HG02588 (cell line): ENCODE measurements around the gene EPB41L4A.
"Not testable (repeated sequence)": the region's sequence is repeated elsewhere in the genome, so short reads cannot be mapped to it uniquely, and the experiment has no call there.

Experiments used
- ATAC-seq: cut with Tn5 transposase; IDR thresholded peaks from one replicate; pipeline ENCODE4 v1.9.1; 2021; ENCODE audit warnings: mild to moderate bottlenecking, moderate library complexity; ENCODE audit not compliant: unreplicated experiment

The EPB41L4A gene

GRCh38 chr5:112217843-112218579, 201.1 kb downstream of the EPB41L4A start:
- no peak for ATAC-seq

- ATAC-seq: no peak
Observed at GRCh38 chr5:112216140-112216539, 202.9 kb downstream of the EPB41L4A start.

GRCh38 chr5:112210430-112211005, 208.6 kb downstream of the EPB41L4A start:
- no peak for ATAC-seq

GRCh38 chr5:112208699-112209615, 210.1 kb downstream of the EPB41L4A start:
- no peak for ATAC-seq

- ATAC-seq: not testable (repeated sequence)
Observed at GRCh38 chr5:112208195-112208594, 210.9 kb downstream of the EPB41L4A start.

- ATAC-seq: no peak
Observed at GRCh38 chr5:112205846-112206245, 213.2 kb downstream of the EPB41L4A start.

GRCh38 chr5:112203229-112203628, 215.8 kb downstream of the EPB41L4A start:
- no peak for ATAC-seq

- no peak for ATAC-seq
Observed at GRCh38 chr5:112202694-112203093, 216.4 kb downstream of the EPB41L4A start.

GRCh38 chr5:112201141-112201540, 217.9 kb downstream of the EPB41L4A start:
- ATAC-seq: no peak

- no peak for ATAC-seq
Observed at GRCh38 chr5:112200131-112200530, 218.9 kb downstream of the EPB41L4A start.

GRCh38 chr5:112196584-112196983, 222.5 kb downstream of the EPB41L4A start:
- no peak for ATAC-seq

- ATAC-seq: no peak
Observed at GRCh38 chr5:112195924-112196323, 223.2 kb downstream of the EPB41L4A start.

- no peak for ATAC-seq
Observed at GRCh38 chr5:112192866-112193265, 226.2 kb downstream of the EPB41L4A start.

GRCh38 chr5:112192072-112192471, 227.0 kb downstream of the EPB41L4A start:
- ATAC-seq: no peak

GRCh38 chr5:112189391-112189790, 229.7 kb downstream of the EPB41L4A start:
- no peak for ATAC-seq

- ATAC-seq: no peak
Observed at GRCh38 chr5:112186401-112186990, 232.6 kb downstream of the EPB41L4A start.

GRCh38 chr5:112183874-112184273, 235.2 kb downstream of the EPB41L4A start:
- ATAC-seq: no peak

- ATAC-seq: no peak
Observed at GRCh38 chr5:112183103-112183711, 235.9 kb downstream of the EPB41L4A start.

GRCh38 chr5:112179290-112179689, 239.8 kb downstream of the EPB41L4A start:
- ATAC-seq: no peak

GRCh38 chr5:112174959-112175594, 244.0 kb downstream of the EPB41L4A start:
- ATAC-seq: peak; percentile 82
